DOHH2 (cell line): ENCODE results near the gene LRCH1.

Experiments
- H3F3A ChIP-seq: fragments of 200-600 bp; sonication (generic), shearing (Covaris generic); 2 replicates; pipeline ENCODE4 v1.6.0; 2016; ENCODE audit warnings: antibody characterized with exemption, mild to moderate bottlenecking; ENCODE audit not compliant: control insufficient read depth, insufficient read depth
- H3K27ac ChIP-seq: fragments of 200-600 bp; sonication (generic); 2 replicates; pipeline ENCODE4 v1.5.1; 2014; ENCODE audit warnings: low read depth, mild to moderate bottlenecking, low read length, moderate library complexity
- H3K27me3 ChIP-seq: fragments of 200-600 bp; sonication (generic); 2 replicates; pipeline ENCODE4 v1.6.1; 2014; ENCODE audit warnings: mild to moderate bottlenecking, low read length, mixed read lengths; ENCODE audit not compliant: control insufficient read depth
- H3K36me3 ChIP-seq: fragments of 200-600 bp; sonication (generic); 2 replicates; pipeline ENCODE4 v1.6.1; 2014; ENCODE audit warnings: mild to moderate bottlenecking, low read length, moderate library complexity, mixed read lengths; ENCODE audit not compliant: control insufficient read depth
- H3K4me1 ChIP-seq: fragments of 200-600 bp; sonication (generic); 2 replicates; pipeline ENCODE4 v1.6.1; 2014; ENCODE audit warnings: mild to moderate bottlenecking, low read length, mixed read lengths; ENCODE audit not compliant: control insufficient read depth
- H3K4me2 ChIP-seq: fragments of 200-600 bp; sonication (generic); 2 replicates; pipeline ENCODE4 v1.6.0; 2014; ENCODE audit warnings: mild to moderate bottlenecking, low read length, moderate library complexity
- H3K4me3 ChIP-seq: fragments of 200-600 bp; sonication (generic); 2 replicates; pipeline ENCODE4 v1.5.1; 2014; ENCODE audit warnings: mild to moderate bottlenecking, low read length, mixed read lengths
- H3K79me2 ChIP-seq: fragments of 200-600 bp; sonication (generic); 2 replicates; pipeline ENCODE4 v1.6.1; 2014; ENCODE audit warnings: mild to moderate bottlenecking, low read length, mixed read lengths; ENCODE audit not compliant: control insufficient read depth
- H3K9me2 ChIP-seq: fragments of 200-600 bp; sonication (generic); replicated peaks from 2 replicates; pipeline ENCODE4 v1.6.1; 2014; ENCODE audit warnings: mild to moderate bottlenecking, low read length, mixed read lengths; ENCODE audit not compliant: control insufficient read depth
- H3K9me3 ChIP-seq: fragments of 200-600 bp; sonication (generic); 2 replicates; pipeline ENCODE4 v1.6.1; 2014; ENCODE audit warnings: antibody characterized with exemption, low read length, mixed read lengths; ENCODE audit not compliant: control insufficient read depth, insufficient read depth
- H4K20me1 ChIP-seq: fragments of 200-600 bp; sonication (generic); 2 replicates; pipeline ENCODE4 v1.6.0; 2014; ENCODE audit warnings: low read depth, mild to moderate bottlenecking, antibody characterized with exemption, low read length, moderate library complexity; ENCODE audit not compliant: control insufficient read depth, insufficient read depth
- CTCF ChIP-seq: fragments of 200-600 bp; sonication (generic); IDR thresholded peaks from one replicate; pipeline ENCODE4 v1.5.1; 2014; ENCODE audit warnings: antibody characterized with exemption, mild to moderate bottlenecking, low read depth, low read length; ENCODE audit not compliant: poor library complexity, severe bottlenecking
- EZH2phosphoT487 ChIP-seq: fragments of 200-600 bp; sonication (generic); IDR thresholded peaks from 2 replicates; pipeline ENCODE4 v1.6.1; 2017; ENCODE audit warnings: borderline replicate concordance, mild to moderate bottlenecking, antibody characterized with exemption, low read length, moderate library complexity, mixed read lengths

LRCH1 gene

GRCh38 chr13:46686171-46686570 is 133.2 kb downstream of the LRCH1 start:
- H3F3A ChIP-seq, result no peaks in the 10 kb centered on the region
- no peak overlapping the region for H3K27ac ChIP-seq
- H3K4me3 ChIP-seq, result no peak overlapping the region
- H3K4me1 ChIP-seq, result peaks cover 8% of the 10 kb centered on the region
- no peaks in the 10 kb centered on the region; the same call in 1 of the 2 replicates for H3K79me2 ChIP-seq
- H3K27me3 ChIP-seq, result no peaks in the 10 kb centered on the region
- TF ChIP-seq EZH2phosphoT487, result no peak
- TF ChIP-seq CTCF, result no peak
- H3K9me3 ChIP-seq, result no peaks in the 10 kb centered on the region
- H4K20me1 ChIP-seq, result no peaks in the 10 kb centered on the region
- no peaks in the 10 kb centered on the region for H3K9me2 ChIP-seq
- peaks cover 15% of the 10 kb centered on the region for H3K36me3 ChIP-seq
- no peak overlapping the region for H3K4me2 ChIP-seq

GRCh38 chr13:46687810-46688209 is 134.8 kb downstream of the LRCH1 start:
- TF ChIP-seq CTCF (no peak), EZH2phosphoT487 (no peak)
- Histone ChIP-seq H3K9me2 (no peaks in the 10 kb centered on the region), H3K4me1 (peaks cover 8% of the 10 kb centered on the region), H3F3A (no peaks in the 10 kb centered on the region), H3K9me3 (no peaks in the 10 kb centered on the region), H3K4me2 (no peak overlapping the region), H3K4me3 (no peak overlapping the region), H3K27me3 (no peaks in the 10 kb centered on the region), H3K27ac (no peak overlapping the region), H4K20me1 (no peaks in the 10 kb centered on the region), H3K79me2 (no peaks in the 10 kb centered on the region), H3K36me3 (peaks cover 15% of the 10 kb centered on the region)

- no peaks in the 10 kb centered on the region for H3F3A ChIP-seq
- H3K79me2 ChIP-seq, result no peaks in the 10 kb centered on the region
- H3K9me3 ChIP-seq, result no peaks in the 10 kb centered on the region
- no peaks in the 10 kb centered on the region for H3K27me3 ChIP-seq
- TF ChIP-seq CTCF, result no peak
- no peak for TF ChIP-seq EZH2phosphoT487
- peaks cover 8% of the 10 kb centered on the region for H3K4me1 ChIP-seq
- no peaks in the 10 kb centered on the region for H4K20me1 ChIP-seq
- H3K4me3 ChIP-seq, result no peak overlapping the region
- no peaks in the 10 kb centered on the region for H3K9me2 ChIP-seq
- no peak overlapping the region for H3K4me2 ChIP-seq
- no peak overlapping the region for H3K27ac ChIP-seq
- H3K36me3 ChIP-seq, result peaks cover 18% of the 10 kb centered on the region
Measured at GRCh38 chr13:46688306-46688705, 135.3 kb downstream of the LRCH1 start.

GRCh38 chr13:46698014-46698413 is 145.0 kb downstream of the LRCH1 start:
- Histone ChIP-seq H3K27ac (no peak overlapping the region), H3K27me3 (no peaks in the 10 kb centered on the region), H4K20me1 (no peaks in the 10 kb centered on the region), H3K9me3 (no peaks in the 10 kb centered on the region), H3K4me2 (no peak overlapping the region), H3K79me2 (no peaks in the 10 kb centered on the region), H3K9me2 (no peaks in the 10 kb centered on the region), H3F3A (no peaks in the 10 kb centered on the region), H3K4me3 (no peak overlapping the region), H3K36me3 (peaks cover 69% of the 10 kb centered on the region), H3K4me1 (no peaks in the 10 kb centered on the region)
- no peak for TF ChIP-seq CTCF
- TF ChIP-seq EZH2phosphoT487, result no peak
